Neuron (in vitro differentiated cells): Measurements from ENCODE around the gene RSPH9.

Experiments
- H2AFZ ChIP-seq: one replicate; pipeline ENCODE4 v1.6.1; 2013; ENCODE audit warnings: low read depth, mild to moderate bottlenecking, inconsistent platforms, low read length, moderate library complexity
- H3K27me3 ChIP-seq: one replicate; pipeline ENCODE4 v1.6.1; 2013; ENCODE audit warnings: low read length; ENCODE audit not compliant: insufficient read depth
- H3K36me3 ChIP-seq: one replicate; pipeline ENCODE4 v1.6.1; 2013; ENCODE audit warnings: low read length; ENCODE audit not compliant: insufficient read depth
- H3K4me1 ChIP-seq: one replicate; pipeline ENCODE4 v1.6.1; 2013; ENCODE audit warnings: low read length; ENCODE audit not compliant: insufficient read depth
- H3K4me3 ChIP-seq: 2 replicates; pipeline ENCODE4 v1.5.1; 2013; ENCODE audit warnings: mild to moderate bottlenecking, low read length, moderate library complexity
- H3K9me3 ChIP-seq: one replicate; pipeline ENCODE4 v1.6.1; 2013; ENCODE audit warnings: low read length

The RSPH9 gene

DNA sequence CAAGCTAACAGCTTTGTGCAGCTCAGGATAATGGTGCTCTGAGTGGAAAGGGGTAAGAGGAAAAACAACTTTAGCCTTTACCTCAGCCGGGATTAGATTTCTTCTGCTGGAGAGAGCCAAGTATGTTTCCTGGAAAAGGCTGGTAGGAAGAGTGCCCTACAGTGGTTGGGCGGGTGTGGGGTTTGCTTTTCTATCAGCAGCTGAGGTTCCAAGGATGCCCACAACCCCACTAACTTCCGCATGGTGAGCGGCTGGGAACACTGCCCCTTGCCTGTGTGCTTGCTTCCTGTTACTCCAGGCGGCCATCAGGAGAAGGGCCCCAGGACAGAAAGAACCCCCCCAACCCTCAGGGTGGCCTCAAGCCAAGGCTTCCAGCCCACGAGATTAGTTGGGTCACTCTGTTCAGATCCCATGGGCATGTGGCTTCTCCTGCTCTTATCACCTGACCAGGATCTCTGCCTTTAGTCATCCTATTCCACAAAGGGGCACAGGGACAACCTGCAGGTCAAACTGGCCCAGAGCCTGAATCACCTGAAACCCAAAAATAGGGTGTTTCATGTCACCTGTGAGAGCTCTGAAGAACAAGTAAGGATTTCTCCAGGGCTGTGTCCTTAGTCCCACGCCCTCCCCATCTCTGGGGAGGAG, 32.2 kb downstream of the RSPH9 start:
- H3K4me3 ChIP-seq, result no peak overlapping the region

DNA sequence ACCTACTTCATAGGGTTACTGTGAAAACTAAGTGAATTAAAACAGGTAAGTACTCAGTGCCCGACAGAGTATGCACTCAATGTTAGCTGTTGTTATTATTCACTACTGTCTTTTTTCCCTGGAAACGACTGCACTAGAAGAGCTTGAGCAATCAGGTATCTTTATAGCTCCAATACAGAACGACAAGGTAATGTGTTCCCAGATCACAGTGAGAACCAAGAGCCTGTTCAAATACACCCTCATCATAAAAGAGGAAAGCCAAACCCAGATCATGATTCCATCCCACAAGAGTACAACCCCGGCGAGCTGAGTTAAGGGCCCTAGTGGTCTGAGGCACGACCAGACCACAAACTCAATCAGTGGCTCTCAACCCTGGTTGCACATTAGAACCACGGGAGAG, 32.9 kb downstream of the RSPH9 start:
- H3K4me1 ChIP-seq, result no peaks in the 10 kb centered on the region
- H3K4me3 ChIP-seq, result no peak overlapping the region
- peaks cover 77% of the 10 kb centered on the region for H3K36me3 ChIP-seq
- no peak overlapping the region for H2AFZ ChIP-seq
- H3K9me3 ChIP-seq, result no peaks in the 10 kb centered on the region
- no peaks in the 10 kb centered on the region for H3K27me3 ChIP-seq

More for the DNA sequence above, 32.2 kb downstream of the RSPH9 start:
- no peak overlapping the region for H2AFZ ChIP-seq
- peaks cover 78% of the 10 kb centered on the region for H3K36me3 ChIP-seq
- H3K27me3 ChIP-seq, result no peaks in the 10 kb centered on the region
- H3K9me3 ChIP-seq, result no peaks in the 10 kb centered on the region
- no peaks in the 10 kb centered on the region for H3K4me1 ChIP-seq

DNA sequence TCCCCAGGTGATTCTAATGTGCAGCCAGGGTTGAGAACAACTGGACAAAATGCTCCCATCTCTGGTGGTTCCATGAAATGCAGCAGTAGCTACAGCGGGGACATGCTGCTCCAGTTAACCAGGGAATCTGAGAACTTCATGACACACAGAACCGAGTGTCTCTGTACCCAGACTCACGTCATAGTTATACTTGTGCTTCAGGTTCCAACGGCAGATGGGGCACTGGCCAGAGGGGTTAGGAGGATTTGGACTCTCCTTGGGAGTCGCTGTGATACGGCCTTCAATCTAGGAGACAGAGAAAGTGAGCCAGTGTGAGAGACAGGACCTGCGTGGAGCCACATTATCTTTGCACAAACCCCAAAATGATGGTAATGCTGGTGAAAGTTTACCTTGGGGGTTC, 33.5 kb downstream of the RSPH9 start:
- no peaks in the 10 kb centered on the region for H3K4me1 ChIP-seq
- no peak overlapping the region for H2AFZ ChIP-seq
- H3K27me3 ChIP-seq, result no peaks in the 10 kb centered on the region
- no peaks in the 10 kb centered on the region for H3K9me3 ChIP-seq
- peaks cover 76% of the 10 kb centered on the region for H3K36me3 ChIP-seq
- no peak overlapping the region for H3K4me3 ChIP-seq

DNA sequence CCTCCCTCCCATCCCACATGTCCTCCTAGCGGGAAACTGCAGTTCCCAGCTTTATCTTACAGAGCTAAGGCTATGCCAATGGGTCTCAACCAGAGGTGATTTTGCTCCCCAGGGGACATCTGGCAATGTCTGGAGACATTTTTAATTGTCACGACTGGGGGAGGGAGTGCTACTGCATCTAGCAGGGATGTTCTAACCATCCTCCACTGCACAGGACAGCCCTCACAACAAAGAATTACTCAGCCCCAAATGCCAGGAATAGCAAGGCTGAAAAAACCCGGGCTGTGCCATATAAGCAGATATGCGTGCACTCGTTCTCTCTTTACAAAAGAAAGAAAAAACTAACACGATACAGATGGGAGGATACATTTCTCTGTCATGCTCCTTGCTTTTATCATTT, 34.2 kb downstream of the RSPH9 start:
- Histone ChIP-seq H3K4me3 (no peak overlapping the region), H2AFZ (no peak overlapping the region), H3K9me3 (no peaks in the 10 kb centered on the region), H3K4me1 (no peaks in the 10 kb centered on the region), H3K27me3 (no peaks in the 10 kb centered on the region), H3K36me3 (peaks cover 73% of the 10 kb centered on the region)

DNA sequence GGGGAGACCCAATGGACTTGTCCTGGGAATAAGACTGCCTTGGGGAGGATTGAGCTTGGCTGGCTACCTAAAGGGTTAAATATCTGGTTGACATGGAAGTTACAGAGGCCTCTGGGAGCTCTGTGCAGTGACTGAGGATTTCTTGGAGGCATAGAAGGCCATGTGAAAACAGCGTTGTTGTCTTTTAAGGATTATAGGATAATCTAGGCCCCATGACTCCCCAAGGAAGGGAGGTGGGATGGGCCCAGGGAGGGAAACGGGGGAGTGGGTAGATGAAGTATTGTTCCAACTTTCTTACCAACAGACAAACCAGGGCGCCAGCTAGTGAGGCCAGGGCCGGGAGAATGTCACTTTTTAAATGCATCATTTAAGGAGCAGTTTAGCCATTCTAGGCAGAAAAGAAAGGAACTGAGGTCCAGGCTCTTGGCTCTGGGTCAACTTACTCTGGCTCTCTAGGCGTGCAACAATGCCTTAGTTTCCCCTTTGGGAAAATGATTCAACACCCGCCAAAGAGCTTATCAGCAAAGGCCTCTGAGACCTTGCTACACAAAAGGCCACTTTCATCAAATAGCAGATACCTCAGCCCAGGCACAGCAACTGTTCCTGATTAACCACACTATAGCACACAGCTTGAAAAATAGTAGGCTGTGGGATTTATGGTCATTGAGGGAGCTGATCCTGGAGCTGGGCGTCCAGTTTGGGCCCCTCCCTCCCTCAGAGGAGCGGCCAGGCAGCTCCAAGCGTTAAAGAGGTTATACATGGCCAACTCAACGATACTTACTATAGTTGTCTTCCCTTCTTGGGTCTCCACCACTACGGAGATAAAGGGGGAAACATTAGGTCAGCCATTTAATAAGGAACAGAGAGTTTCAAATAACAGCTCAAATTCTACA, 35.7 kb downstream of the RSPH9 start:
- Histone ChIP-seq H3K36me3 (peaks cover 60% of the 10 kb centered on the region), H3K4me1 (no peaks in the 10 kb centered on the region), H2AFZ (no peak overlapping the region), H3K4me3 (no peak overlapping the region), H3K27me3 (no peaks in the 10 kb centered on the region), H3K9me3 (no peaks in the 10 kb centered on the region)

DNA sequence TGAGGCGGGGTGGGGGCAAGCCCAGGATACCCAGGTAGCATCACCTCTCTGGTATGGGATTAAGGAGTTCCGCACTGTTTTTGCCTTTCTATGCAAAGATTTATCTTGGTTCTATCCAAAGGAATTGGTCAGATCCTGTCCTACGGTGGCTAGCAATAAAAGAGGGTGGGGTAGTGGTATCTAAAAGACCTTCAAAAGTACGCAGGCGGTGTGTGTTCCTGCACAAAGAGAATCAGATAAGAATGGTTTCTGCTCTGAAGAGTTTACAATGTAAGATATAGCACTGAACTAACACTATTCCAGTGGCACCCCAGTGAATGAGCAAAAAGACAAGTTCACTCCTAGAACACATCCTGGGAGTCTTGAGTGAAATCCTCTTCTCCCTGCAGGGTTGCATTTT, 36.5 kb downstream of the RSPH9 start:
- Histone ChIP-seq H2AFZ (no peak overlapping the region), H3K27me3 (no peaks in the 10 kb centered on the region), H3K4me1 (peaks cover 6% of the 10 kb centered on the region), H3K4me3 (no peak overlapping the region), H3K9me3 (no peaks in the 10 kb centered on the region), H3K36me3 (peaks cover 55% of the 10 kb centered on the region)

DNA sequence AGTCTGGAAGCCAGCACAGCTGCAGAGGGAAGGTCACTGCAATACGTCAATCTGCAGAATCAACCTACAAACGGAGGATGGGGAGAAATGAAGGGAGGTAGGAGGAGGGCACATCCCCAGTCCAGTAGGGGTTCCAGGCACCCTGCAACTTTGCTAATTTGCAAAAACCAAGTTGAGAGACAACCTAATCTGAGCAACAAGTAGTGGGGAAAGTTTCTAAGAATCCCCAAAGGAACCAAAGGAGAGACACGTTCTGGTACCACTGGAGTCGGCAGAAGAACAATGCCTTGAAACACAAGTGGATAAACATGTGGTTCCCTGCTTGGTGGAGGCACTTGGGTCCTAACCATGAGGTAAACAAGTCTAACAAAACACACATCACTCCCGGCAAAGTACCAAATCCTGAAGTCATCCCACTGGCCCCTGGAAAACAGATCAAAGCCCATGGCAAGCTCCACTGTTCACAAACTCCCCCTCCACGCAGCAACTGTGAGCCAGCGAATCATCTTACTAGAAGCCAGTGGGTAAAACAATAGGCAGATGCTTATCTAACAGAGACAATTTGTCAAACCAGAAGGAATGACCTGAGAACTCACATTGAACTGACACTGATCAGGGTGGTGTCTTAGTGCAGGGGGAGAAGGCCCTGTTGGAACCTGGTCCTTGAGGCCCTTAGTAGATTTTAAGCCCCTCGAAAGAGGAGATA, 38.0 kb downstream of the RSPH9 start:
- Histone ChIP-seq H3K9me3 (no peaks in the 10 kb centered on the region), H3K4me3 (no peak overlapping the region), H2AFZ (no peak overlapping the region), H3K27me3 (no peaks in the 10 kb centered on the region), H3K36me3 (peaks cover 40% of the 10 kb centered on the region), H3K4me1 (peaks cover 13% of the 10 kb centered on the region)

DNA sequence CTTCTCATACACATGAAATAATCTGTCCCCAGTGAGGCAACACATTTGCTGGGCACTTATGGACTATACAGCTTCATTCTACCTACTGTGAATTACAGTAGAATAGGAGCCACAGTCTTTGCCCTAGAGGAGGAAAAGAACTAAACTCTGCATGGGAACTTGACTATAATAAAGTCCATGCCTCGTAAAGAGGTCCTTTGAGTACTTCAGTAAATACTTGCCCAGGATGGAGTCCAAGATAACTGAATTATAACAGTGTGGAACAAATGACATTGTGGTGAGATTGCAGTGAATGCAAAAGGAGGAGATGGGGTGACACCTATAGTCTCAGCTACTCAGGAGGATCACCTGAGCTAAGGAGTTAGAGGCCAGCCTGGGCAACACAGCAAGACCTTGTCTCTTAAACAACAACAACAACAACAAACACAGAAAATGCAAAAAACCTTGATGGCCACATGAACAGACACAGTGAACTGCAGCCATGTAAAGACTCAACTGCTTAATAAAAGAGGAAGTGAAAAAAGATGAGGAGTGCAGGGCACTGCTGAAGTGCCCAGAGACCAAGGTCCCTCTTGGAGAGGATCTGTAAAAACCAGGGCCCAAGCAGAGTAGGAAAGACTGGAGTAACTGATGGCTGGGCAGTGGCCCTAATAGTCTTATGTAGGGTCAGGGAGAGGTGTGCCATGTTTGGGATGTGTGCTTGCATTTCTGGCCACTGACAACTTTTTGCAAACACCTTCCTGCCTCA, 39.0 kb downstream of the RSPH9 start:
- Histone ChIP-seq H3K27me3 (no peaks in the 10 kb centered on the region), H3K36me3 (peaks cover 30% of the 10 kb centered on the region), H3K4me1 (peaks cover 17% of the 10 kb centered on the region), H2AFZ (no peak overlapping the region), H3K4me3 (no peak overlapping the region), H3K9me3 (no peaks in the 10 kb centered on the region)

DNA sequence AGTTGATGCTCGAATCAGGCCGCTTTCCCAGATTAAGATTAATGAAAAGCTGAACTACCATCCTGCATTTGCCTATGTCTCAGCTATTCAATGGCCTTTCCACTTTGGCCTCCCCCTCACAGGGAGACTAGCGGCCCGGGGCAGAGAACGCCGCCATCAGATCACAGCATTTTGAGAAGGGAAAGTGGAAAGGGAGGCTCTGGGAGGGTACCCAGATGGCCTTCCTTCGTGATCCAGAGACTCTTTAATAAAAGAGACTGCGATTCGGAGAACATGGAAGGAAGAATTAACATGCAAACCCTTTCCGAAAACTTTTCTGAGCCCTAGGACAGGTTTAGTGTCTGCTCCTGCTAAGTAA, 42.2 kb downstream of the RSPH9 start:
- H3K4me1 ChIP-seq, result peaks cover 17% of the 10 kb centered on the region
- H3K9me3 ChIP-seq, result no peaks in the 10 kb centered on the region
- H2AFZ ChIP-seq, result peak overlapping the region; percentile 64
- no peaks in the 10 kb centered on the region for H3K27me3 ChIP-seq
- H3K36me3 ChIP-seq, result peaks cover 12% of the 10 kb centered on the region
- H3K4me3 ChIP-seq, result peak overlapping the region; percentile 94

DNA sequence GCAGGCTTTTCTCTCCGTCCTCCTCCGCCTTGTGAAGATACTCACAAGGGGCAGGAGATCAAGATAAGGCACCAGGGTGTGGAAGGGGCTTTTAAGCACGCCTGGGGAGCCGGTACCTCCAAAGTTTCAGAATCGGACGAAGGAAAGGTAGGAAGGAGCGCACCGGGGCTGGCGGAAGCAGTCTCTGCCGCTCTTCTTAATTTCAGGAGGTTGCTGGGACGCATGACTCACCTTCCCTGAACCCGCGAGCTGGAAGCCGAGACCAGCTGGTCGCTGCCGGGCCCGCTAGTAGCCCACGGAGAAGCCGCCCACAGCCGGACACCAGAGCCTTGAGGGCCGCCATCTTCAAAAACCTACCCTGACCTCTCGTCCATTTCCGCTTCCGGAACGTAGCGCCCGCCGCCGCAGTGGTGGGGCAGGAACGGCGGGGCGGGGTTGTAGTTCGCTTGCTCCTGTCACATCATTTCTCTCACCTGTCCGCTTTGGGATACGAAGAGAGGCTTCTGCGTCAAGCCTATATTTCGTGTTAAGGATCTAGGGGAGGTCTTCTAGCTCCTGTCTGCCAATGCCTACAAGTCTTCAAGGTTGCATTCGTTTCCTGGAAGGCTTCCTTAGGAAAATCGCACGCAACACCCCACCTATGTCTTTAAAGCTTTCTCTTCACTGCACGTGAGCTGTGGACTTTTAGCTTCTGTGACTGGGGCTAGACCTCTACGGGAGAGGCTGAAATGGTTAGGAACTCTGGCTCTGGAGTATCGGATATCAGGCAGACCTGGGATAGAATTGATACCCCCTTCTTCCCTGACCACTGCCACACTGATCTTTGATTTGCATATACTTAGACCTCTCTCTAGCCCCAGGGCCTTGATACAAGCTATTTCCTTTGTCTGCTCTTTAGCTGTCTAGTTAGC, 42.9 kb downstream of the RSPH9 start, which contains the start of gene MRPS18A:
TSS of gene MRPS18A (minus strand) at position 355 of the 911 bp plus-strand sequence. CDS start at position 343, 12 bp downstream.
- no peaks in the 10 kb centered on the region for H3K9me3 ChIP-seq
- peaks cover 8% of the 10 kb centered on the region for H3K36me3 ChIP-seq
- no peaks in the 10 kb centered on the region for H3K27me3 ChIP-seq
- H2AFZ ChIP-seq, result peak within 1 kb of the TSS; percentile 64
- H3K4me1 ChIP-seq, result peaks cover 17% of the 10 kb centered on the region
- H3K4me3 ChIP-seq, result peak within 1 kb of the TSS; percentile 94

DNA sequence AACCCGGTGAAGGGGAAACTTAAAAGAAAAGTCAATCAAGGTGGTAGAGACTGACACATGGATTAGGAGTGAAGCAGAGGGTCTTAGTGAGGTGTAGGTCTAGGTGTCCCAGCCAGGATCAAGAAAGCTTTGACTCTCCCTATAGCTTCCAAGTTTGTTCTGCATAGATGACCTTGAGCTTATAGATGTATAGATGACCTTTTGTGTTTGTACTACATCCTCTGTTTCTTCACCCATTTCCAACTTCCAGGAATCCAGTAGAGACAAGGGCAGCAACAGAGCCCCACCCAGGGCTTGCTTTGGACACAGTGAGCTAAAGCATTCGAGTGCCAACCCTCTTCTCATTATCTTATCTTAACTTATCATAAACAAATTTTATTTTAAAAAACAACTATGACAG, 44.6 kb downstream of the RSPH9 start:
- Histone ChIP-seq H3K36me3 (no peaks in the 10 kb centered on the region), H2AFZ (no peak overlapping the region), H3K4me3 (no peak overlapping the region), H3K9me3 (no peaks in the 10 kb centered on the region), H3K4me1 (peaks cover 18% of the 10 kb centered on the region), H3K27me3 (no peaks in the 10 kb centered on the region)
